Activated CD8-positive, alpha-beta T cell treated with anti-CD3 and anti-CD28 coated beads for 36 hours (primary cell): ENCODE measurements around the gene AQP9. TPM values are rescaled to one million over a fixed set of nuclear protein-coding genes. Genes with fewer than 3 reads are reported as not detected.
A peak's percentile ranks its signal among the peaks of the same experiment; 100 is the strongest.

Experiments used
- ATAC-seq: fragments of 200-7000 bp; cut with Tn5 transposase; one replicate; pipeline ENCODE4 v1.10.0; 2021; ENCODE audit warnings: mild to moderate bottlenecking, moderate library complexity
- CTCF ChIA-PET: fragments of 350-600 bp; sonication (Branson Sonifier 250); formaldehyde crosslinking; loops from one replicate; lab custom pipeline; 2021; ENCODE audit warnings: antibody characterized with exemption; lab: Charles Lee
- POLR2A ChIA-PET: fragments of 350-600 bp; sonication (Branson Sonifier 250); formaldehyde crosslinking; loops from one replicate; lab custom pipeline; 2021; ENCODE audit warnings: antibody characterized with exemption; lab: Charles Lee
- DNase-seq: peaks from one replicate; pipeline ENCODE4 v3.0.0-alpha.2; 2020
- H3K27ac Mint-ChIP-seq: one replicate; pipeline ENCODE4 v1.8.0; 2021; ENCODE audit warnings: mild to moderate bottlenecking, mixed read lengths
- H3K27me3 Mint-ChIP-seq: one replicate; pipeline ENCODE4 v1.8.0; 2021; ENCODE audit warnings: mixed read lengths
- H3K36me3 Mint-ChIP-seq: one replicate; pipeline ENCODE4 v1.8.0; 2021; ENCODE audit warnings: low read depth, mixed read lengths
- H3K4me1 Mint-ChIP-seq: one replicate; pipeline ENCODE4 v1.8.0; 2021; ENCODE audit warnings: low read depth, mixed read lengths
- H3K4me3 Mint-ChIP-seq: one replicate; pipeline ENCODE4 v1.8.0; 2021; ENCODE audit warnings: mild to moderate bottlenecking, moderate library complexity, mixed read lengths
- H3K9me3 Mint-ChIP-seq: one replicate; pipeline ENCODE4 v1.8.0; 2021; ENCODE audit warnings: mixed read lengths
- CTCF ChIP-seq: fragments of 200-600 bp; IDR thresholded peaks from one replicate; pipeline ENCODE4 v1.8.0; 2022; ENCODE audit warnings: antibody characterized with exemption, mild to moderate bottlenecking
- intact Hi-C: fragments of 100-400 bp; cut with micrococcal nuclease; formaldehyde crosslinking; loops from one replicate; pipeline ENCODE4 v1.10.0; 2022
- total RNA-seq, 2 experiments: library from RNA; stranded (reverse); gene quantifications; one replicate each; pipeline ENCODE4 v1.2.3, GENCODE V29; 2021

AQP9 gene
- total RNA-seq, 2 experiments from 2014 or later: not detected

DNA sequence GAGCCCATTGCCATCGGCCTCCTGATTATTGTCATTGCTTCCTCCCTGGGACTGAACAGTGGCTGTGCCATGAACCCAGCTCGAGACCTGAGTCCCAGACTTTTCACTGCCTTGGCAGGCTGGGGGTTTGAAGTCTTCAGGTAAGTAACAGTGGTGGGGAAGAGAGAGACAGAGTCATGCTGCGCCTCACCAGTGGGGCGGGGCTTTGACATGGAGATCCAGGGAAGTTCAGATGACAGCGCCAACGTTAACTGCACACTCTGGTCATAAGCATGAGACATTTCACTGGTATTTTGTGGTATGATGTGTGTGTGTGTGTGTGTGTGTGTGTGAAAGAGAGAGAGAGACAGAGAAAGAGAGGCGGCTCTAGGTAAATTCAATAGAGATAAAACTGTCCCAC is 41.0 kb downstream of the AQP9 start:
- Mint-ChIP-seq H3K36me3 (no peaks in the 10 kb centered on the region), H3K4me1 (no peaks in the 10 kb centered on the region), H3K9me3 (no peaks in the 10 kb centered on the region), H3K4me3 (no peak overlapping the region), H3K27me3 (peaks cover 34% of the 10 kb centered on the region), H3K27ac (no peak overlapping the region)
- intact Hi-C loops: no loop called here
- POLR2A ChIA-PET: no interaction called here
- no peak for DNase-seq
- no peak for ATAC-seq
- CTCF ChIA-PET: interaction anchor here (5.2 kb wide), 1 partner anchor 112 kb away, joined by 19 read pairs; no protein-coding TSS in a partner anchor
- no peak for TF ChIP-seq CTCF

DNA sequence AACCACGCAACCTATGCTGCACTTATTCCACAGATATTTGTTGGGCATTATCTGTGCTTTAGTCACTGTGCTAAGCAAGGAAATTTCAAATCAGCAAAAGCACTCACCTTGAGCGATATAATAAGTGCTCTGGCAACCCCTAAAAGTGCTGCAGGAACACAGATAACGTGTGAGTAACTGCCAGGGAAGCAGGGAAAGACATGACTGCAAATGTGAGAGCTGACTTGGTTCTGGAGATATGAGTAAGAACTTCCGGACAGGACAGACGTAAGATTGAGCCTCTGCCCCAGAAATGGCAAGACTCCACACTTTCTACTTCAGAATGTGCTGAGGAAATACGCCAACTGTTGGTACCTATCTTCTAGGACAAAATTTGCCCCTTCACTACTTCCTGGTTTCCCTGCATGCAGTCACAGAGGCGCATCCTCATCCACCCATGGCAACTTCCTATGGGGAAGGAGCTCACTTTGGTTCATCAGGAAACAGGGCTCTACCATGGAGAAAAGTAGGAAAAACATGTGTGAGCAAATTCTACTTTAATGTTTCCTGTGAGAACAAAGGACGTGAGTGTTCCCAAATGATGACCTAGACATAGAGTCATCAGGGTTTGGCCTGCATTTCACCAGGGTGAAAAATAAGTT is 41.7 kb downstream of the AQP9 start:
- Mint-ChIP-seq H3K4me1 (peaks cover 1% of the 10 kb centered on the region), H3K9me3 (no peaks in the 10 kb centered on the region), H3K27ac (no peak overlapping the region), H3K27me3 (peaks cover 35% of the 10 kb centered on the region), H3K36me3 (no peaks in the 10 kb centered on the region), H3K4me3 (no peak overlapping the region)
- ATAC-seq (no peak), DNase-seq (no peak)
- POLR2A ChIA-PET: no interaction called here
- no peak for TF ChIP-seq CTCF
- CTCF ChIA-PET: interaction anchor here (2.6 to 5.2 kb wide), 2 partner anchors 113 to 137 kb away, joined by 7 to 19 read pairs; no protein-coding TSS in a partner anchor
- intact Hi-C loops: loop anchor here (5.0 to 10.0 kb wide), 3 partner anchors 105 to 313 kb away; no protein-coding TSS in a partner anchor

- Mint-ChIP-seq H3K36me3 (no peaks in the 10 kb centered on the region), H3K27ac (no peak overlapping the region), H3K27me3 (peaks cover 37% of the 10 kb centered on the region), H3K4me3 (no peak overlapping the region), H3K4me1 (peaks cover 8% of the 10 kb centered on the region), H3K9me3 (no peaks in the 10 kb centered on the region)
- ChIA-PET CTCF (interaction anchor here (0.6 to 5.2 kb wide), 19 partner anchors 10 to 502 kb away, joined by 3 to 19 read pairs (median 3); no protein-coding TSS in a partner anchor), POLR2A (no interaction called here)
- DNase-seq (peak; percentile 48), ATAC-seq (peak; percentile 69)
- intact Hi-C loops: loop anchor here (5.0 to 10.0 kb wide), 3 partner anchors 108 to 315 kb away; no protein-coding TSS in a partner anchor
- TF ChIP-seq CTCF: peak; percentile 72
Observed at GRCh38 chr15:58182460-58183163, 44.4 kb downstream of the AQP9 start.

DNA sequence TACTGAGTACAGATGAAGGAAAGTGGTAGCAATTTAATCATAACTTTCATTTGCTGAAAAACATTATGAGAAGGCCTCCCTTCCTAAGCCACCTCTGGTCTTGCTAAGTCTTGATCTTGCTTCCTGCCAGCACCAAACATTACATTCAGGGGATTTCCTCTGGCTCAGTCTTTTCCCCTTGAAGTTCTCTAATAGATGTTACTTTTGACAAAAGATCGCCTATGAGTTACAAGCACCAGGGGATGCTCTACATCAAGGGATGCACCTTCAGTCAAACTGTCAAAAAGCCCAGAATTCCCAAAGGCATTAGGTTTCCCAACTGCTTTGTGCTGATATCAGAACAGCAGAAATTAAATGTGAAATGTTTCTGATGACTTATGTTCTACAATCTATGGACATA is 47.3 kb downstream of the AQP9 start:
- ChIA-PET CTCF (interaction anchor here (1.4 kb wide), 1 partner anchor 324 kb away, joined by 3 read pairs; no protein-coding TSS in a partner anchor), POLR2A (no interaction called here)
- ATAC-seq (peak; percentile 47), DNase-seq (no peak)
- peaks cover 8% of the 10 kb centered on the region for H3K4me1 Mint-ChIP-seq
- H3K27me3 Mint-ChIP-seq: peaks cover 35% of the 10 kb centered on the region
- no peak for TF ChIP-seq CTCF
- no peaks in the 10 kb centered on the region for H3K9me3 Mint-ChIP-seq
- H3K27ac Mint-ChIP-seq: no peak overlapping the region
- no peaks in the 10 kb centered on the region for H3K36me3 Mint-ChIP-seq
- intact Hi-C loops: loop anchor here (10.0 kb wide), 2 partner anchors 111 to 141 kb away; no protein-coding TSS in a partner anchor
- H3K4me3 Mint-ChIP-seq: no peak overlapping the region
